Sigmoid colon (tissue), 7 donors: ENCODE measurements around the gene GYG2. TPM values are rescaled to one million over a fixed set of nuclear protein-coding genes. Genes with fewer than 3 reads are reported as not detected.

ENCODE experiments used
- DNase-seq: peaks from one replicate; pipeline ENCODE4 v3.0.0-alpha.2; 2019
- H3K27ac ChIP-seq, 4 donors: fragments of 200-600 bp; sonication (generic); one replicate each; pipeline ENCODE4 v1.5.1; 2016 to 2019; ENCODE audit warnings: mild to moderate bottlenecking in 1 of 4
- H3K27me3 ChIP-seq, 3 donors: fragments of 200-600 bp; sonication (generic); one replicate each; pipeline ENCODE4 v1.5.1; 2019; ENCODE audit warnings: mild to moderate bottlenecking in 1 of 3
- H3K36me3 ChIP-seq, 4 donors: fragments of 200-600 bp; sonication (generic); one replicate each; pipeline ENCODE4 v1.5.1; 2016 to 2019
- H3K4me1 ChIP-seq, 4 donors: fragments of 200-600 bp; sonication (generic); one replicate each; pipeline ENCODE4 v1.5.1; 2017 to 2019
- H3K4me3 ChIP-seq, 4 donors: fragments of 200-600 bp; sonication (generic); one replicate each; pipeline ENCODE4 v1.5.1; 2017 to 2019; ENCODE audit warnings: mild to moderate bottlenecking in 2 of 4, moderate library complexity in 1 of 4
- H3K9me3 ChIP-seq, 4 donors: fragments of 200-600 bp in 3 of 4; sonication (generic) in 3 of 4; one replicate each; pipeline versions ENCODE4 v1.5.1 to v1.6.1; 2013 to 2019
- CTCF ChIP-seq, 4 experiments: fragments of 450-650 bp in 3 of 4; fragments of 200-600 bp in 1 of 4; IDR thresholded peaks; one replicate each; pipeline ENCODE4 v1.5.1; 2016 to 2019; ENCODE audit warnings: antibody characterized with exemption in 4 of 4, mild to moderate bottlenecking in 3 of 4, moderate library complexity in 2 of 4
- EP300 ChIP-seq, 4 donors: sonication (generic); formaldehyde crosslinking; IDR thresholded peaks; one replicate each; pipeline ENCODE4 v1.6.1; 2017; ENCODE audit warnings: antibody characterized with exemption in 4 of 4
- POLR2A ChIP-seq, 2 donors: fragments of 450-650 bp; IDR thresholded peaks; one replicate each; pipeline ENCODE4 v1.6.1; 2016; ENCODE audit warnings: antibody characterized with exemption in 2 of 2, mild to moderate bottlenecking in 2 of 2, moderate library complexity in 2 of 2
- POLR2AphosphoS5 ChIP-seq, 4 donors: sonication (generic); formaldehyde crosslinking; IDR thresholded peaks; one replicate each; pipeline ENCODE4 v1.6.1; 2017; ENCODE audit warnings: antibody characterized with exemption in 4 of 4
- WGBS, 2 donors: extraction: QIAGEN DNeasy Blood & Tissue Kit; methylation state at CpG; one replicate each; pipeline ENCODE4 v1.1.7; 2013; 5-methylcytosine and 5-hydroxymethylcytosine counted together
- intact Hi-C: fragments of 100-400 bp; cut with DNase I; formaldehyde crosslinking; loops from one replicate; pipeline ENCODE4 v1.15.1; 2023
- polyA plus RNA-seq, 3 donors: library from polyadenylated mRNA; stranded (reverse); fragments of 200-250 nt; gene quantifications; one replicate each; pipeline ENCODE4 v1.2.3, GENCODE V29; 2013
- total RNA-seq, 4 donors: library from RNA; depleted of rRNA; stranded (reverse); fragments of >200 nt; gene quantifications; one replicate each; pipeline ENCODE4 v1.1.0, GENCODE V29; 2016
- donor health status: healthy with polysubstance abuse.
- donor health status: Bipolar disorder and iron deficiency.
- donor health status: healthy.

GYG2 gene
- total and polyA plus RNA-seq, 7 donors, result 1.6 to 6.0 (median 3.9) TPM

- intact Hi-C loops, result loop anchor here (2.0 kb wide), 1 partner anchor 33 kb away; no protein-coding TSS in a partner anchor
- Histone ChIP-seq H3K4me3 (peak overlapping the region; percentile 50 to 84 (median 68)), H3K4me1 (peaks cover 0 to 9% (median 0%) of the 10 kb centered on the region in 4 donors), H3K27me3 (no peaks in the 10 kb centered on the region), H3K9me3 (peaks cover 0 to 8% (median 0%) of the 10 kb centered on the region in 4 donors), H3K27ac (peak overlapping the region; percentile 92 to 96 (median 94)), H3K36me3 (no peaks in the 10 kb centered on the region)
- DNase-seq, result peak; percentile 74
- WGBS, 2 donors, result 4 to 5% methylated on average over 27 of the region's 27 CpGs
- TF ChIP-seq POLR2AphosphoS5 (IDR thresholded peaks at IDR 0.05) (no peak), CTCF (IDR thresholded peaks at IDR 0.05) (no peak), EP300 (IDR thresholded peaks at IDR 0.05) (no peak), POLR2A (IDR thresholded peaks at IDR 0.05) (no peak)
These were observed 99.5 kb downstream of the GYG2 start for GRCh38 chrX:2928191-2928582.

GRCh38 chrX:2928583-2929434 is 100.1 kb downstream of the GYG2 start, which contains the start of gene ARSD:
ARSD (minus strand) TSS chrX:2929339; CDS start chrX:2929275, 64 bp downstream.
- 1% methylated on average over 78 to 84 of the region's 84 CpGs for WGBS, 2 donors
- H3K9me3 ChIP-seq, result peaks cover 0 to 8% (median 0%) of the 10 kb centered on the region in 4 donors
- H3K27ac ChIP-seq, result peak within 1 kb of the TSS; percentile 92 to 96 (median 94)
- no peaks in the 10 kb centered on the region for H3K27me3 ChIP-seq
- H3K4me3 ChIP-seq, result peak within 1 kb of the TSS; percentile 50 to 84 (median 68)
- peaks cover 0 to 9% (median 0%) of the 10 kb centered on the region in 4 donors for H3K4me1 ChIP-seq
- DNase-seq, result peak; percentile 96
- intact Hi-C loops, result loop anchor here (2.0 kb wide), 1 partner anchor 34 kb away; no protein-coding TSS in a partner anchor
- TF ChIP-seq CTCF (IDR thresholded peaks at IDR 0.05), result no peak
- peak; percentile 62 to 87 (median 80) for TF ChIP-seq POLR2AphosphoS5 (IDR thresholded peaks at IDR 0.05)
- TF ChIP-seq POLR2A (IDR thresholded peaks at IDR 0.05), result no peak
- no peak for TF ChIP-seq EP300 (IDR thresholded peaks at IDR 0.05)
- H3K36me3 ChIP-seq, result no peaks in the 10 kb centered on the region

- DNase-seq, result no peak
- Histone ChIP-seq H3K4me1 (peaks cover 0 to 9% (median 0%) of the 10 kb centered on the region in 4 donors), H3K27ac (no peak overlapping the region), H3K36me3 (no peaks in the 10 kb centered on the region), H3K27me3 (no peaks in the 10 kb centered on the region), H3K9me3 (peaks cover 0 to 8% (median 0%) of the 10 kb centered on the region in 4 donors), H3K4me3 (no peak overlapping the region)
- intact Hi-C loops, result no loop called here
- no peak for TF ChIP-seq POLR2A (IDR thresholded peaks at IDR 0.05)
- TF ChIP-seq EP300 (IDR thresholded peaks at IDR 0.05), result no peak
- no peak for TF ChIP-seq POLR2AphosphoS5 (IDR thresholded peaks at IDR 0.05)
- TF ChIP-seq CTCF (IDR thresholded peaks at IDR 0.05), result no peak
- 94 to 95% methylated on average over 2 of the region's 2 CpGs for WGBS, 2 donors
These were observed 102.4 kb downstream of the GYG2 start for GRCh38 chrX:2931155-2931554.

- DNase-seq, result no peak
- Histone ChIP-seq H3K4me3 (no peak overlapping the region), H3K9me3 (peaks cover 0 to 8% (median 0%) of the 10 kb centered on the region in 4 donors), H3K27ac (no peak overlapping the region), H3K27me3 (no peaks in the 10 kb centered on the region), H3K4me1 (peaks cover 0 to 9% (median 0%) of the 10 kb centered on the region in 4 donors), H3K36me3 (no peaks in the 10 kb centered on the region)
- TF ChIP-seq POLR2AphosphoS5 (IDR thresholded peaks at IDR 0.05) (no peak), POLR2A (IDR thresholded peaks at IDR 0.05) (no peak), EP300 (IDR thresholded peaks at IDR 0.05) (no peak), CTCF (IDR thresholded peaks at IDR 0.05) (no peak)
- intact Hi-C loops, result no loop called here
- WGBS, 2 donors, result 91 to 98% methylated on average over 4 of the region's 4 CpGs
These were observed 102.9 kb downstream of the GYG2 start for GRCh38 chrX:2931612-2932011.

Other genes with a start within 250 kb of the GYG2 start
- gene CD99, start 137.6 kb upstream of the GYG2 start, total RNA-seq, result 100 to 1,000 TPM; 197 to 552 (median 326) TPM
- 100 to 1,000 TPM in 2 of 3 donors, 10 to 100 TPM in 1; 77.2 to 285 (median 109) TPM for gene CD99, start 137.6 kb upstream of the GYG2 start, polyA plus RNA-seq
- gene XG, start 76.9 kb upstream of the GYG2 start, total RNA-seq, result 1 to 10 TPM in 1 of 4 donors, not detected in 3; 1.1 TPM
- under 1 TPM in 1 of 3 donors, not detected in 2; 0.03 TPM for gene XG, start 76.9 kb upstream of the GYG2 start, polyA plus RNA-seq
- gene ARSD, start 100.4 kb downstream of the GYG2 start, total RNA-seq, result 10 to 100 TPM in 2 of 4 donors, 1 to 10 TPM in 2; 8.6 to 10.5 (median 9.7) TPM
- 10 to 100 TPM in 2 of 3 donors, 1 to 10 TPM in 1; 4.2 to 14.4 (median 11.0) TPM for gene ARSD, start 100.4 kb downstream of the GYG2 start, polyA plus RNA-seq
- not detected for gene ARSH, start 177.6 kb downstream of the GYG2 start, total RNA-seq
- not detected for gene ARSH, start 177.6 kb downstream of the GYG2 start, polyA plus RNA-seq
- under 1 TPM in 2 of 4 donors, not detected in 2; 0.36 to 0.54 TPM for gene ARSF, start 212.5 kb downstream of the GYG2 start, total RNA-seq
- not detected for gene ARSF, start 212.5 kb downstream of the GYG2 start, polyA plus RNA-seq